GM13976 (cell line): ENCODE results near the gene EHD4.

Experiments
- DNase-seq: peaks from one replicate; pipeline ENCODE4 v3.0.0; 2012; ENCODE audit warnings: low spot score
- in situ Hi-C: fragments of 300-500 bp; cut with MboI; formaldehyde crosslinking; loops from one replicate; pipeline ENCODE4 v1.12.0; 2022; ENCODE audit warnings: low sequenced_read_pairs, mixed read lengths, inconsistent platforms; ENCODE audit not compliant: unreplicated experiment
- TF ChIP-seq, protein P1 (sequence below): IDR thresholded peaks from 2 replicates; pipeline ENCODE4 v1.5.1; 2012; ENCODE audit warnings: borderline replicate concordance, mild to moderate bottlenecking; ENCODE audit not compliant: insufficient read depth; ENCODE audit errors: extremely low read depth, missing control alignments, control extremely low read depth

Gene EHD4

DNA sequence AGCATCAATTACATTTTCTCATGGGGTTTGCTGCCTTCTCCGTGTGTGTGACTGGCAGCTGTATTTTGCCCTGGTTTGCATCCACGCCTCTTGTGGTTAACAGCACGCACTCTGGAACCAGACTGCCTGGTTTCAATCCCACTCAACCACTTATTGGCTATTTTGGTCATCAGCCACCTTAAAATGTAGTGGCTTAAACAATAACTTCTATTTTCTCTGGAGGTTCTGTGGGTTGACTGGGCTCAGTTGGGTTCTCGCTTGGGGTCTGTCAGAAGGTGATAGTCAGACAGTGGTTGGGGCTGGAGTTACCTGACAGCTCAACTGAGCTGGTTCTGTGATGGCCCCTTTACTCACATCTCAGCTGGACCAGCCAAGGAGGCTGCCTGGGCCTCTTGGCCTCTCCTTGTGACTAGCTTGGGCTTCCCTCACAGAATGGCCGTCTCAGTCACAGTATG, 36.8 kb downstream of the EHD4 start:
- DNase-seq: no peak
- TF ChIP-seq, protein P1, sequence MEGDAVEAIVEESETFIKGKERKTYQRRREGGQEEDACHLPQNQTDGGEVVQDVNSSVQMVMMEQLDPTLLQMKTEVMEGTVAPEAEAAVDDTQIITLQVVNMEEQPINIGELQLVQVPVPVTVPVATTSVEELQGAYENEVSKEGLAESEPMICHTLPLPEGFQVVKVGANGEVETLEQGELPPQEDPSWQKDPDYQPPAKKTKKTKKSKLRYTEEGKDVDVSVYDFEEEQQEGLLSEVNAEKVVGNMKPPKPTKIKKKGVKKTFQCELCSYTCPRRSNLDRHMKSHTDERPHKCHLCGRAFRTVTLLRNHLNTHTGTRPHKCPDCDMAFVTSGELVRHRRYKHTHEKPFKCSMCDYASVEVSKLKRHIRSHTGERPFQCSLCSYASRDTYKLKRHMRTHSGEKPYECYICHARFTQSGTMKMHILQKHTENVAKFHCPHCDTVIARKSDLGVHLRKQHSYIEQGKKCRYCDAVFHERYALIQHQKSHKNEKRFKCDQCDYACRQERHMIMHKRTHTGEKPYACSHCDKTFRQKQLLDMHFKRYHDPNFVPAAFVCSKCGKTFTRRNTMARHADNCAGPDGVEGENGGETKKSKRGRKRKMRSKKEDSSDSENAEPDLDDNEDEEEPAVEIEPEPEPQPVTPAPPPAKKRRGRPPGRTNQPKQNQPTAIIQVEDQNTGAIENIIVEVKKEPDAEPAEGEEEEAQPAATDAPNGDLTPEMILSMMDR: no peak
- in situ Hi-C loops: no loop called here

DNA sequence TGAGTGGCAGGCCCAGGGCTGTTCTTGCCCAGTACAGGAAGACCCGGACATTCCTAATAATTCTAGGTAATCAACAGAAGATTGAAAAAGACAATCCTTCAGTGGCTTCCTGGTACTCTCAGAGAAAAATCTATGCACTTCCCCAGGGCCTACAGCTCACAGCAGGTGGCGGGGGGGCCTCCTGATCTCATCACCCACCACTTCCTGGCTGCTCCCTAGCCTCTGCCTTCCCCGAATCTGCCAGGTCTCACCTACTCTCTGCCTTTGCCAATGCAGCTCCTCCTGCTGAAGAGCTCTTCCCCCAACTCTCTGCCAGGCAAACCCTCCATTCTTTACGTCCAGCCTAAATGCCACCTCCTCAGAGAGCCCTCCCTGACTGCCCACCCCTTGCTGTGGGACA, 37.5 kb downstream of the EHD4 start:
- TF ChIP-seq, protein P1: no peak
- in situ Hi-C loops: no loop called here
- peak; percentile 64 for DNase-seq

DNA sequence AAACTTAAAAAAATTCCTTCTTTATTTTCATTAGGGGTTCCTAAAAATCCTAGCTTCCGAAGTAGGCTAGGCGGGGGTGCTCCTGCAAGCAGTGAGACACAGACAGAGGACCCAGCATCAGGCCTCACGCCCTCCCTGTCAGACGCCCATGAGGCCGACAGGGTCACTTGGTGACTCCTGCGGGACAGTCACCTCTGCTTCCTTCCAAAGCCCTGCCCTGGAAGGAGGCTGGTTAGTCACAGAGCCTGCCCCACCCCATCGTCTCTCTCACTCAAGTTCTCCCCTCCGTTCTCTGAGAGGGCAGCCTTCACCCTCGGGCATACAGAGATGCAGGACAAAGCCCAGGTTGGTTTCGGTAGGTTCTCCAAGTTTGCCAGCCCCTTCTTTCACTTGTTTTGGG, 38.6 kb downstream of the EHD4 start:
- DNase-seq: no peak
- in situ Hi-C loops: no loop called here
- TF ChIP-seq, protein P1: no peak

DNA sequence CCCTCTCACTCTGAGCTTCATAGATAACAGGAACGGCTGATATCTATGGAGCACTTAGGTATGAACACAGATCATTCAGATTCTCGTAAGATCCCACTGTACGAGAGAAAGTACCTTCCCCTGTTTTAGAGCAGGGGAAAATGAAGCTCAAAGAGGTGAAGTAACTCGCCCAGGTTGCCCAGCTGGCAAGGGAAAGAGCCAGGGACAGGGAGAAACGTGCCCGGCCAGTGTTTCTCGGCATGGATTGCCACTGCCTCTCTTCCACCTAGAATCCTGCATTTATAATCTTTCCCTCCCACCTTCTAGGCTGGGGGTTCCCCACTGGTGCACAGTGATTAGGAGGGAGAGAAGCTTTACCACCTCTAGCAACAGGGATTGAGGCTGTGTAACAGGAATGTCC, 39.0 kb downstream of the EHD4 start:
- in situ Hi-C loops: no loop called here

DNA sequence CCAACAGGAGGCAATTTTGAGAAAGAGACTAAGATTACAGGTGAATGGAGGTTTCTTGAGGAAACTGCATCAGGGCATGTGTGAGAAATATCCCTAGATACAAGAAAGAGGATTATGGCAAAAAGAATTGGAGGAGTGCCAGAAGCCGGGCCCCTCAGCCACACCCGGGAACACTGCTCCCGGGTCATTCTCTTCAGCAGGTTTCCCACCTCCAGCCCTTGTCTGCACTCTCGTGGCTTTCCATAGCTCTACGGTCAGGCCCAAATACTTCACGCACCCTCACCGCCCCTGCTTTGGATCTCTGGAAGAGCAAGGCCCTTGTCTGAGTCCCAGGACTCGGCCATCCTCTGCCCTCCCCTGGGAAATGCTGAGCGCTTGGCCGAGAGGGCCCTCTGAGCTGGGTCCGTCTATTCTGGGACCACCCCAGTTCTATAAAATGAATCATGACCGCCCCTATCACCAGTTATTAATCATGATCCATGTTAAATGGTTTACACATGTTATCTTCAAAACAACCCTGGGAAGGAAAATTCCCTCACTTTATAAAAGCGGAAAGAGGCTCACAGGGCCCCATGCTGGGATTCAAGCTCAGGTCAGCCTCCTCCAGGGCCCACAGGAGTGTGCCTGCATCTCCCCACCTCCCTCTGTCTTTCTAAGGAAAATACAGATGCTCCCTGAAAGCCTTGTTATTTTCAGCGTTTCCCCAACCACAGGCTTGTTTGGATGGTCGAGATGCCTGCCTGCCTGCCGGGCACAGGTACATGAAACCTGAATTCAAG, 39.7 kb downstream of the EHD4 start:
- TF ChIP-seq, protein P1: no peak
- DNase-seq: no peak
- in situ Hi-C loops: no loop called here

More for the DNA sequence above, 39.0 kb downstream of the EHD4 start:
- TF ChIP-seq, protein P1: no peak
- DNase-seq: no peak

DNA sequence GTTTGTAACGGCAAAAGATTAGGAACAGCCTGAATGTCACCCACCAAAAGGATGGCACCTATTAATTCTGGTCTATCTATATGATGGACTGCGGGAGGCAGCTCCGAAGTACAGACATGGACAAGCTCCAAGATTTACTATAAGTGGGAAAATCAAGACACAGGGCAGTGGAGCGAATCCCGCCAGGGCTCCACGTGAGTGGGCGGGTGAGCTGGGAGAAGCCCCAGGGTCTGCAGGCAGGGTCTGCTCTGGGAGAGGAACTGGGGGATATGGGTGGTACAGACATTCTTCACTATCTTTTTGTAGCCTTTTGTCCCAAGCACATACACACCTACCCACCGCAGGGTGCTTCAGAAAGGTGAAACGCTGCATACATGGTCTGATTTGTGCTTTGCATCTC, 40.3 kb downstream of the EHD4 start:
- DNase-seq: no peak
- TF ChIP-seq, protein P1: no peak
- in situ Hi-C loops: no loop called here

DNA sequence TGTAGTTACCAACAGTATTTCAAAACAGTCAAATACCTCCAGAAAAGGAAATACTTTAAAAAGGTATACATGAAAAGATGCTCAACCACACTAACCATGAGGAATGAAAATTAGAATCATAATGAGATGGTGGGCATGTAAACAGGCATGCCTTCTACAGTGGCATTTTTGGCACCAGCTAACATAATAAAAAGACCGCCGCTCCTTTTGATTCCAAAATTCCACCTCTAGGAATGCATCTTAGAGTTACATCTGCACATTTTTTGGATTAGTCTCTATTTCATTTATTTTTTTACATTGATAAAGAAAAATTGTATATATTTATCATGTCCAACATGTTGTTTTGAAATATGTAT, 41.5 kb downstream of the EHD4 start:
- no peak for DNase-seq
- in situ Hi-C loops: no loop called here
- TF ChIP-seq, protein P1: no peak
